ENCODE measurements around the gene DYRK3. TPM values are rescaled to one million over a fixed set of nuclear protein-coding genes. Genes with fewer than 3 reads are reported as not detected.

Gene DYRK3
- total RNA-seq, 1 donor from 2014 or later, result 7.1 TPM

DNA sequence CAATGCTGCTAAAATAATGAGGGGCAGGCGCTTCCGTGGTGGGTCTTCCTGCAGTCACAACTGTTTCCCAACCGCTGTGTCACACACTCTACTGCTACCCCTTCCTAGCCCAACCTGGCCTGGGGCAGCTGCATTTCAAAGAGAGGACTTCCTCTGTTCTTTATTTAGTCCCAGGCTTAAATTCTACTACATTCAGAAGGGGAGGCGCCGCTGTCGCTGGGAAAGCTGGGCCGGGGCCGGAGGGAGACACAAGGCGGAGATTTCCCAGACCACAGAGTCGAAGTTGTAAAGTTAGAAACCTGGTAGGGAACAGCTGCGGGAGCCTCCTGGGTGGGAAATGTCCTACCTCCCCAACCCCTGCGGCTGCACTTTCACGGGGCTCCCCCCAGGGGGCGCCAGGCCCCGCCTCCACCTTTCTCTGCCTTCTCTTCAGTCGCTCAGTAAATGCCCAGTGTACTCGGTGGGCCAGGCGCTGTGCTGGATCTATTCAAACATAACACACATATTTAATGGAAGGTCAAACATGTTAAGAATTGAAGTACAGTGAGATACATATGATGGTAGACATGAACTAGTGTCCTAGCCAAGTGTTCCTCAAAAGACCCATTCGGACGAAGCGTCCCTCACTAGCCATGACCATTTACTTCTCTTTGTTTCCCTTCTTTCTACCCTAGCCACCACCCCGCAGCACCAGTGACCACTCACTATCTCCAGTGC is 23.1 kb downstream of the DYRK3 start:
- intact Hi-C loops (cut with micrococcal nuclease), result loop anchor here (2.0 kb wide), 1 partner anchor 254 kb away; no protein-coding TSS in a partner anchor

GRCh38 chr1:206658981-206659273 is 23.6 kb downstream of the DYRK3 start:
- intact Hi-C loops (cut with micrococcal nuclease), result loop anchor here (2.0 kb wide), 1 partner anchor 254 kb away; no protein-coding TSS in a partner anchor

GRCh38 chr1:206660136-206660535 is 24.8 kb downstream of the DYRK3 start:
- intact Hi-C loops (cut with micrococcal nuclease), result no loop called here

DNA sequence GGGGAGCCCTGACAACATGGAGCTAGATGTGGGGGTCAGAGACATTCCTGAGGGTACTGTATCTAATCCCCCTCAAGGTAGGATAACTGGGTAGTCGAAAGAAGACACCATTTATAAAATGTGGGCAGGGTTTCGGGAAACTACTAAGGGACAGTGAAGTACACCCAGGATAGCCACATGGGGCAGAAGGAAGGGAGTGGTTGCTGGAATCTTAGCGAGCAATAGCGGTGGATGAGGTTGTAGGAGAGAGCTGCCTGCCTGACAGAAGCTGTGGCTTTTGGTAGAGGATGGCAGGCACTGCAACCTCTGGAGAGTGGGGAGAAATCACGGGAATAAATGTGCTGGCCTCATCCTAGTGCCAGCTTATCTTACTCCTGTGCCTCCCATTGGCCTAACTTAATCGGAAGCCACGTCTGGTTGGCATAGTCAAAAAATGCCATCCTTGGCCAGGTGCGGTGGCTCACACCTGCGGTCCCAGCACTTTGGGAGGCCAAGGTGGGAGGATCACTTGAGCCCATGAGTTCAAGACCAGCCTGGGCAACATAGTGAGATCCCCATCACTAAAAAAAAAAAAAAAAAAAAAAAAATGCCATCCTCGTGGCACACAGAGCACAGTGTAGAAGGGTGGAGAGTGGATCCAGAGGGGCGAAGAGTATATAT is 26.0 kb downstream of the DYRK3 start:
- intact Hi-C loops (cut with micrococcal nuclease), result no loop called here

GRCh38 chr1:206662396-206663092 is 27.2 kb downstream of the DYRK3 start:
- intact Hi-C loops (cut with micrococcal nuclease), result no loop called here

- intact Hi-C loops (cut with micrococcal nuclease), result no loop called here
Observed at GRCh38 chr1:206663362-206663761, 28.0 kb downstream of the DYRK3 start.

- intact Hi-C loops (cut with micrococcal nuclease), result loop anchor here (1.0 to 2.0 kb wide), 3 partner anchors 30 to 173 kb away; no protein-coding TSS in a partner anchor
Observed at GRCh38 chr1:206663832-206664652, 28.7 kb downstream of the DYRK3 start.

DNA sequence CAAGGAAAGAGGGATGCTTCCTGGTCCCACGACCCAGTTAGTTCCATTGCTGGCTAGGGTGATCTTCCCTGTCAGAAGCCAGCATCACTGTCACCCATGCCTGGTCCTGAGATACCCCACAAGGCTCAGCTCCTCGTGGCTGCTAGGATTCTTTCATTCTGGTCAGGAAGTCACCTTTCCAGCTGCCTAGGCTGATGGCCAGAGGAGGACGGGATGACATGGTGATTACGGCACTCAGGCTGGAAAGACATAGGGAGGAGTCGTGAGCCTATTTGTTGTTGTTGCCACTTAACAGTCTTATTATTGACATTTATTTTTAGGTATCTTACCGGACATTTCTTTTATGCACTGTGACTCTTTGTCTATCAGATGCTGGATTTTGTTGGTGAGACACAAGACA is 29.4 kb downstream of the DYRK3 start:
- intact Hi-C loops (cut with micrococcal nuclease), result loop anchor here (1.0 to 2.0 kb wide), 3 partner anchors 30 to 174 kb away; no protein-coding TSS in a partner anchor

DNA sequence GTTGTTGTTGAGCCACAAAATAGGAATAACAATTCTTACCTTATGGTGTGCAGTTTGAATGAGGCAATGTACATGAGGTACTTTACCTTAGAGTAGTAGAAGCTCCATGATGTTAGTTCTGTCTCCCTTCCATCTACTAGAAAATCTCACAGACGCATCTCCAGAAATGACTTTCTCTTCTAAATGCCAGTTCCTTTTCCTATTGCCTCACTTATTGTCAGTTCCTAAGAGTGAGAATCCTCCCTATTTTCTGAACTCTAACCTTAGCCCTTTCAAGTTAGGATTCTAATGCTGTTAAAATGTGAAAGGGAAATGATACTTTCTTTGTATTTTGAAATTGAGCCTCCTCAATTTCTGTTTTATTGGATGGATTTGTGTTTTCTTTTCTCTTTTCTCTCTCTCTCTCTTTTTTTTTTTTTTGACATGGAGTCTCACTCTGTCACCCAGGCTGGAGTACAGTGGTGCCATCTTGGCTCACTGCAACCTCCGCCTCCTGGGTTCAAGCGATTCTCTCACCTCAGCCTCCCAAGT is 30.8 kb downstream of the DYRK3 start:
- intact Hi-C loops (cut with micrococcal nuclease), result no loop called here

DNA sequence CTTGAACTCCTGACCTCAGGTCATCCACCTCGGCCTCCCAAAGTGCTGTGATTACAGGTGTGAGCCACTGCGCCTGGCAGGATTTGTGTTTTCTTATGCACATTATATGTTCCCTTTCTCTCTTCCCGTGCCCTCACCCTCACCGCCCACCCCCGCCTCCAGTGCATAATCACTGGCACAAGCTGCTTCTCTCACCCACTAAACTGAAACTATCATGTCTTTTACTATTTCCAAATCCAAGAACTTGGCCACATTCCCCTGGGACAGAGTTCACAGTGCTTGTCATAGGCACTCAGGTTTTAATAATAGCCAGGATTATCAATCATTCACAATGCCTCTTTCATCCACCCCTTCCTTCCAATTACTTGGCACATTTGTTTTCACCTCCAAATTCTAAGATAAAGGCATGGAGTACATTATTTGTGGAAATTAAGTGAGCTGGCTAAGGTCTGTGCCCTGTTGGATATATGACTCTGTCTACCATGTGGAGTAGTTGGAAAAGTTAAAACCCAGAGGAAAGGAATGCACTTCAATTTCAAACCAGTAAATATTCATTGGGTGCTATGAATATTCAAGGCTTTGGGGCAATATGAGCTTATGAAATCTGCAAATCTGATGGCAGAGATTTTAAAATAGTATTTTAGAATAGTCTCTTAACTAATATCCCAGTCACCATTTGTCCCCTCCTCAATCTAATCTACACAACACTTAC is 31.8 kb downstream of the DYRK3 start:
- intact Hi-C loops (cut with micrococcal nuclease), result no loop called here

DNA sequence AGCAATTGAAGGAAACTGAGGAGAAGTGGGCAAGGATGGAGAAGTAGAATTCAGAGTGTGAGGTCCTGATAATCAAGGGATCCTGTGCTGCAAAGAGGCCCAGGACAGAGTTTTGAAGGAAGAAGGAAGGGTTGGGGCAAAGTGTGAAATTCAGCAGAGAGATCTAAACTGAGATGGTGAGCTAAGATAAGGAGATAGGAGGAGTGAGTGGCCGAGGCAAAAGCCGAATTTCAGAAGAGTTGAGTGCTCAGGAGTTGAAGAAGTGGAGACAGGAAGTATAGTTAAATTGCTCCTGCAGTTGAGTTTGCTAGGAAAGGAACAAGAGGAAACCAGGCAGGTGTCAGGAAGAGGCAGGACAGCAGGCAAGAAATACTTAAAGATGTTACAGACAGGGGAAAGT is 33.0 kb downstream of the DYRK3 start:
- intact Hi-C loops (cut with micrococcal nuclease), result no loop called here

- intact Hi-C loops (cut with micrococcal nuclease), result no loop called here
Observed at GRCh38 chr1:206668874-206669410, 33.6 kb downstream of the DYRK3 start.

GRCh38 chr1:206672011-206672688 is 36.8 kb downstream of the DYRK3 start:
- intact Hi-C loops (cut with micrococcal nuclease), result no loop called here

- intact Hi-C loops (cut with micrococcal nuclease), result no loop called here
Observed at GRCh38 chr1:206672844-206673758, 37.8 kb downstream of the DYRK3 start.

- intact Hi-C loops (cut with micrococcal nuclease), result no loop called here
Observed at GRCh38 chr1:206674236-206674635, 38.9 kb downstream of the DYRK3 start.

DNA sequence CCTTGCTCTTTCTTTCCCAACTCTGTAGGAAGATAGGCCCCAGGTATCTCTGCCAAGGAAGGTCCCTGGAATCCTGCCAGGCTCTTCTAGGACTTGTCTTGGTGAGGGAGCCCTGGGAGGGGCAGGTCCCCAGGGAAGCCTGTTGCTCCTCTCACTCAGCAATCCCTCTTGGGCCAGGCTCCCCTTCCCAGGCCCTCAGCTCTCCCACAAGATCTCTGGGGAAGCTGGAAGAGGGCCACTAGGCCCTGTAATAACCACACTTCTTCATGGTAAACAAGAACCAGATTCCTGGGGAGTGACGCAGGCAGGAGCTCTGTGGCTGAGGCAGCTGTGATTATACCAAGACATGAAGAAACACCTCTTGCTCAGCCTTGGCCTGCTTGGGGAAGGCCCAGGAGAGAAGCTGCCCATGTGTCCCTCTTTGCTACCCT is 39.4 kb downstream of the DYRK3 start:
- intact Hi-C loops (cut with micrococcal nuclease), result no loop called here

- intact Hi-C loops (cut with micrococcal nuclease), result no loop called here
Observed at GRCh38 chr1:206676499-206676898, 41.2 kb downstream of the DYRK3 start.

DNA sequence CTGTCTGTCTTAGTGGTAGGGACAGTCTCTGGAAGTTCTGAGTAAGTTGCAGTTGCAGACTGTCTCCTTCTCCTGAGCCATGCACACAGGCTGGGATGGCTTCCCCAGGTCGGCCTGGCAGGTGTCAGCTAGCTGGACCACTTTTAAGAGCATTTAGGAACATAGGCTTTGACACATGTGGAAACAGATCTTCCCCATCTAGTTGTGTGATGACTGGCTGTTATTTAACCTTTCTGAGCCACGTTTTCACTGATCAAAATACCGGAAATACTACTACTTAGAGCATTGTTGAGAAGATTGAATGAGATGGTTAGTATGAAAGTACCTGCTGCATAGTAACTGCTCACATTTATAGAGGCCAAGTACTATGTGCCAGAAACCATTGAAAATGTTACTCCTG is 43.2 kb downstream of the DYRK3 start:
- intact Hi-C loops (cut with micrococcal nuclease), result no loop called here

Data from T-helper 2 cell treated with Interferon-gamma antibody and Interleukin-4, amounts not matched to agents 100 ng/mL and 5 ng/mL, for 36 hours (primary cell).